ENCODE measurements around the gene PARP2.

The PARP2 gene

GRCh38 chr14:20397511-20397910 lies 54.1 kb downstream of the PARP2 start:
- DNase-seq (ENCODE audit: low read depth in 1 of 2, low spot score in 1 of 2) = no peak

GRCh38 chr14:20400589-20400964 lies 57.1 kb downstream of the PARP2 start:
- no peak for DNase-seq (ENCODE audit: low read depth in 1 of 2, low spot score in 1 of 2)

DNA sequence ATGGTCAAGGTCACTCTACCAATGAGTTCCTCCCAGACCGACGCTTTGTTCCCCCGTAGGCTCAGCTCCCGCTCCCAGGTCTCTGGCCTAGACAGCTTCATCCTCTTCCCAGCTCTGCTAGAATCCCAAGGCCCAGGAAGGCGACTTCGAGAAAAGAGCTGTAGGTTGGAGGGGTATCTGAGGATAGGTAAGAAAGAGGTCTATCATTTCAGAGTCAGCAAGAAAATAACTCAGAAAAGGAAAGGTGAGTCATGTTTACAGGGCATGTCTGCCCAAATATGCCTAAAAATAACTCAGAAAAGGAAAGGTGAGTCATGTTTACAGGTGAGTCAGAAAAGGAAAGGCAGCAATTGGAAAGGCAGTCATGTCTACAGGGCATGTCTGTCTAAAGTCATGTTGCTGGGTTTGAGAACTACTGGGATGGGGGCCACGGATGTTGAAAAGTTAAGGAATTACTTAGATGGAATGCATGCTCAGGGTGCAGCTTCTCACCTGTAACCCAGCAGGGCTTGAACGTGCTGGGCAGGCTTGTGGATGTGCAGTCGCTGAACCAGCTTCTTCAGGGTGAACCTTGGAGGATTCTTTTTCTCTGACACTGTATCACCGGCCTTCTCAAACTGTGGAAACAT lies 57.6 kb downstream of the PARP2 start:
- no peak for DNase-seq (ENCODE audit: low read depth in 1 of 2, low spot score in 1 of 2)

DNA sequence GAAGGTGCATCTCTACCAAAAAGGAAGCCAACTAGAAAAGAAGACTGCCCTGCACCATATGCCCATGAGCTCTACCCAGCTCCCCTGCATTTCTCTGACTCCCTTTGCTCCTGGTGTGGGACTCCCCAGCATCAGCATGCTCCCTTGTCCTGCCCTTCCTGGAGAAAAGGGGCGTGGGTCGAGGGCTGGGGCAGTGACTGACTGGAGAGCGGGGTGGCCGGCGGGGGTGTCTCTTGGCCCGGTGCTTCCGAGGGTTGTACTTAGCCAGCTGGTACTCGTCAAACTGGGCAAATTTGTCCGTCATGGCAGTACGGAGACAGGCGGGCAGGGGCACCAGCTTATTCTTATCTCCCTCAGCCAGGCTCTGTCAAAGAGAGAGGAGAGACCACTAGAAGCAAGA lies 60.1 kb downstream of the PARP2 start:
- no peak for DNase-seq (ENCODE audit: low read depth in 1 of 2, low spot score in 1 of 2)
